Activated B cell treated with CpG ODN at 0.5 μM for 24 hours (primary cell): Measurements from ENCODE around the gene SERHL2. TPM values are rescaled to one million over a fixed set of nuclear protein-coding genes. Genes with fewer than 3 reads are reported as not detected.

Experiments used
- ATAC-seq: fragments of 200-7000 bp; cut with Tn5 transposase; one replicate; pipeline ENCODE4 v1.10.0; 2021; ENCODE audit warnings: low read depth, mild to moderate bottlenecking, moderate library complexity
- CTCF ChIA-PET: fragments of 350-600 bp; sonication (Branson Sonifier 250); formaldehyde crosslinking; loops from one replicate; lab custom pipeline; 2021; ENCODE audit warnings: antibody characterized with exemption; lab: Charles Lee
- POLR2A ChIA-PET: fragments of 350-600 bp; sonication (Branson Sonifier 250); formaldehyde crosslinking; loops from one replicate; lab custom pipeline; 2021; ENCODE audit warnings: antibody characterized with exemption; lab: Charles Lee
- DNase-seq: peaks from one replicate; pipeline ENCODE4 v3.0.0; 2022
- H3K27ac Mint-ChIP-seq: one replicate; pipeline ENCODE4 v1.8.0; 2020; ENCODE audit warnings: mixed read lengths
- H3K27me3 Mint-ChIP-seq: one replicate; pipeline ENCODE4 v1.8.0; 2021; ENCODE audit warnings: mixed read lengths
- H3K36me3 Mint-ChIP-seq: one replicate; pipeline ENCODE4 v1.8.0; 2021; ENCODE audit warnings: low read depth, mixed read lengths
- H3K4me1 Mint-ChIP-seq: one replicate; pipeline ENCODE4 v1.8.0; 2021; ENCODE audit warnings: mixed read lengths
- H3K4me3 Mint-ChIP-seq: one replicate; pipeline ENCODE4 v1.8.0; 2020; ENCODE audit warnings: mild to moderate bottlenecking, mixed read lengths
- H3K9me3 Mint-ChIP-seq: one replicate; pipeline ENCODE4 v1.8.0; 2020; ENCODE audit warnings: mixed read lengths
- CTCF ChIP-seq: fragments of 200-600 bp; IDR thresholded peaks from one replicate; pipeline ENCODE4 v1.8.0; 2022; ENCODE audit warnings: antibody characterized with exemption, mild to moderate bottlenecking
- intact Hi-C: fragments of 100-400 bp; cut with micrococcal nuclease; formaldehyde crosslinking; loops from one replicate; pipeline ENCODE4 v1.15.1; 2024
- total RNA-seq: library from RNA; stranded (reverse); gene quantifications from 2 replicates; pipeline ENCODE4 v1.2.3, GENCODE V29; 2022

Gene SERHL2
- total RNA-seq, 1 donor from 2014 or later: 1.7 TPM

GRCh38 chr22:42619261-42620063, 65.7 kb downstream of the SERHL2 start:
- Mint-ChIP-seq H3K36me3 (peaks cover 32% of the 10 kb centered on the region), H3K27me3 (no peaks in the 10 kb centered on the region), H3K4me3 (no peak overlapping the region), H3K27ac (no peak overlapping the region), H3K4me1 (peaks cover 44% of the 10 kb centered on the region), H3K9me3 (no peaks in the 10 kb centered on the region)
- POLR2A ChIA-PET: interaction anchor here (0.6 to 2.0 kb wide), 3 partner anchors 36 to 110 kb away, joined by 3 to 6 read pairs (median 5); no protein-coding TSS in a partner anchor
- DNase-seq: no peak
- no peak for ATAC-seq
- intact Hi-C loops: no loop called here
- CTCF ChIA-PET: interaction anchor here (2.4 kb wide), 1 partner anchor 248 kb away, joined by 11 read pairs; no protein-coding TSS in a partner anchor
- TF ChIP-seq CTCF: no peak

- no peak for TF ChIP-seq CTCF
- Mint-ChIP-seq H3K9me3 (no peaks in the 10 kb centered on the region), H3K27me3 (no peaks in the 10 kb centered on the region), H3K36me3 (peaks cover 26% of the 10 kb centered on the region), H3K27ac (peak overlapping the region; percentile 18), H3K4me3 (no peak overlapping the region), H3K4me1 (peaks cover 42% of the 10 kb centered on the region)
- ChIA-PET CTCF (interaction anchor here (1.0 to 4.1 kb wide), 6 partner anchors 22 to 280 kb away, joined by 3 to 32 read pairs (median 7); no protein-coding TSS in a partner anchor), POLR2A (interaction anchor here (0.7 to 2.0 kb wide), 2 partner anchors 36 to 41 kb away, joined by 3 to 6 read pairs; no protein-coding TSS in a partner anchor)
- intact Hi-C loops: no loop called here
- DNase-seq (no peak), ATAC-seq (no peak)
These were observed 66.3 kb downstream of the SERHL2 start for GRCh38 chr22:42620084-42620483.

GRCh38 chr22:42621505-42622002, 67.8 kb downstream of the SERHL2 start:
- intact Hi-C loops: loop anchor here (1.0 kb wide), 2 partner anchors 199 to 246 kb away; no protein-coding TSS in a partner anchor
- Mint-ChIP-seq H3K36me3 (peaks cover 32% of the 10 kb centered on the region), H3K27ac (peak overlapping the region; percentile 30), H3K4me3 (no peak overlapping the region), H3K27me3 (no peaks in the 10 kb centered on the region), H3K9me3 (no peaks in the 10 kb centered on the region), H3K4me1 (peaks cover 33% of the 10 kb centered on the region)
- ATAC-seq: peak; percentile 80
- ChIA-PET CTCF (interaction anchor here (0.7 to 4.1 kb wide), 16 partner anchors 15 to 468 kb away, joined by 3 to 32 read pairs (median 4); partner anchors contain the start of gene CYB5R3), POLR2A (interaction anchor here (0.6 to 2.0 kb wide), 9 partner anchors 25 to 471 kb away, joined by 3 to 15 read pairs (median 5); partner anchors contain the start of gene CYB5R3)
- peak; percentile 69 for DNase-seq
- peak; percentile 46 for TF ChIP-seq CTCF

- H3K4me1 Mint-ChIP-seq: peaks cover 30% of the 10 kb centered on the region
- H3K36me3 Mint-ChIP-seq: peaks cover 38% of the 10 kb centered on the region
- no peaks in the 10 kb centered on the region for H3K9me3 Mint-ChIP-seq
- TF ChIP-seq CTCF: no peak
- DNase-seq: no peak
- ChIA-PET CTCF (interaction anchor here (1.1 to 4.1 kb wide), 9 partner anchors 15 to 468 kb away, joined by 3 to 32 read pairs (median 11); partner anchors contain the start of gene CYB5R3), POLR2A (interaction anchor here (0.6 to 3.0 kb wide), 9 partner anchors 8 to 213 kb away, joined by 3 to 35 read pairs (median 3); partner anchors contain the start of gene POLDIP3)
- no peaks in the 10 kb centered on the region for H3K27me3 Mint-ChIP-seq
- intact Hi-C loops: no loop called here
- no peak for ATAC-seq
- no peak overlapping the region for H3K27ac Mint-ChIP-seq
- H3K4me3 Mint-ChIP-seq: no peak overlapping the region
These were observed 68.4 kb downstream of the SERHL2 start for GRCh38 chr22:42622061-42622710.
